ENCODE measurements around the gene LRRC1.

DNA sequence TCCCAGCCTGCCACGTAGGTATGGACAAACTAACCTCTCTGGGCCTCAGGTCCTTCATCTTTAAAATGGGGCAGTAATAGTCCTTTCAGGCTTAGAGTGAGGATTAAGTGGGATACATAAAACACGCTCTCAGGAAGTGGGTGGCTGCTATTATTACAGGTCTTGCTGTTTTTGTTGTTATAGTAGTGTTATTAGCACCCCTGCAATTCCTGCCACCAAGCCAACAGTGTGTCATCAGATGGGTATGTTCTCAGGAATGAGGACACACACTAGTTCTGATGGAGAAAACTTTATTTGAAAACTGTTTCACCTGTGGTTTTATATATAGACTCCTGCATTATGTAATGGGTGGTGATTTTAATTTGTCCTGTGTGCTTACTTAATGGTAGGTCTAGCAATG is 131.7 kb downstream of the LRRC1 start:
- no peak for TF ChIP-seq CTCF (IDR thresholded peaks at IDR 0.05; ENCODE audit: borderline replicate concordance, extremely low read depth, low read length, poor library complexity, severe bottlenecking)
- no peak for TF ChIP-seq EZH2 (IDR thresholded peaks at IDR 0.05; ENCODE audit: borderline replicate concordance, low read depth, low read length, severe bottlenecking)

Measured in DND-41 (cell line).